ENCODE data around the gene NAGK.

The NAGK gene

GRCh38 chr2:71117063-71117462, 48.6 kb downstream of the NAGK start:
- DNase-seq, result no peak

GRCh38 chr2:71120195-71120594, 51.7 kb downstream of the NAGK start:
- no peak for DNase-seq

- DNase-seq, result no peak
Observed at GRCh38 chr2:71121479-71121878, 53.0 kb downstream of the NAGK start.

DNA sequence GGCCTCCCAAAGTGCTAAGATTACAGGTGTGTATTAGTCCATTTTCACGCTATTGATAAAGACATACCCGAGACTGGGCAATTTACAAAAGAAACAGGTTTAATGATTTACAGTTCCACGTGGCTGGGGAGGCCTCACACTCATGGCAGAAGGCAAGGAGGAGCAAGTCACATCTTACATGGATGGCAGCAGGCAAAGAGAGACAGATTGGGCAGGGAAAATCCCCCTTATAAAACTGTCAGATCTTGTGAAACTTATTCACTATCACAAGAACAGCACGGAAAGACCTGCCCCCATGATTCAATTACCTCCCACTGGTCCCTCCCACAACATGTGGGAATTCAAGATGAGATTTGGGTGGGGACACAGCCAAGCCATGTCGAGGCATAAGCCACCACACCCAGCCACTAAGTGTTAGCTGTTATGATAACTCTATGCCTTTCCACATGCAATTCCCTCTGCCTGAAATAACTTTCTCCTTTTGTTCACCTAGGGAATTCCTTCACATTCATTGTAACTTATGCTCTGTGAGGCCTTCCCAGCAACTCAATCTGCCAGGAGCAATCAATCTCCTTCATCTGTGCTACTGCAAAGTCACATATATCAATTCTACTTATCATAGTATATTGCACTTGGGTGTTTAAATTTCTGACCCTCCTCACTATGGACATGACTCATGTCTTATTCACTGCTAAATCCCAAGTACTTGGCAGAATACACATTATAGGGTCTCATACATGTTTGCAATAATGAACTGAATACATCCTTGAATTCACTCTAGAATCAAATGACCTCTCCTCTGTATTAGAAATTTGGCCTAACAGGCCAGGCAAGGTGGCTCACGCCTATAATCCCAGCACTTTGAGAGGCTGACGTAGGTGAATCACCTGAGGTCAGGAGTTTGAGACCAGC, 54.2 kb downstream of the NAGK start:
- DNase-seq, result no peak

DNA sequence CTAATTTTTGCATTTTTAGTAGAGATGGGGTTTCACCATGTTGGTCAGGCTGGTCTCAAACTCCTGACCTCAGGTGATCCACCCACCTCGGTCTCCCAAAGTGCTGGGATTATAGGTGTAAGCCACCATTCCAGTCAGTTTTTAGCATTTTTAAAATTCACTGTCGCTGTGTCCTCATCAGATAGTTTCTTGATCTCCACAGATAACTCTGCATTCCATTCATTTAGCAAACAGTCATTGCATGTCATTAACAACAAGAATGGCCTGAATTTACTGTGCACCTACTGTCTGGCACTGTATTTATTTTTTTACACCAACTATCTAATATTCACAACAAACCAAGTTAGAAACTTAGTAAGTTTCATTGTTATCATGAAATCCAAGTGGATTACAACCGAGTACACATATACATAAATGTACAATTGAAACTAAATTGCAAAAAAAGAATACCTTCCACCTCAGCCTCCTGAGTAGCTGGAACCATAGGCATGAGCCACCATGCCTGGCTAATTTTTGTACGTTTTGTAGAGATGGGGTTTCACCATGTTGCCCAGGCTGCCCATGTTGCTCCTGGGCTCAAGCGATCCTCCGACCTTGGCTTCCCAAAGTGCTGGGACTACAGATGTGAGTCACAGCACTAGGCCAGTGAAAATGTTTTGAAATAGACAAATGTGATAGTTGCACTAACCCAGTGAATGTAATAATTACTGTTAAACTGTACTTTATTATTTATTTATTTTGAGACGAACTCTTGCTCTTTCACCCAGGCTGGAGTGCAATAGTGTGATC, 57.3 kb downstream of the NAGK start:
- DNase-seq, result no peak

GRCh38 chr2:71126957-71127356, 58.5 kb downstream of the NAGK start:
- no peak for DNase-seq

Measured in activated CD4-positive, CD25-positive, alpha-beta regulatory T cell (primary cell).